Upper lobe of left lung (tissue), 4 donors: ENCODE measurements around the gene FYB2.

Experiments
- CTCF ChIP-seq, 6 experiments: fragments of 450-650 bp in 4 of 6; fragments of 200-600 bp in 2 of 6; sonication (generic) in 2 of 6; IDR thresholded peaks; one replicate each; pipeline ENCODE4 v1.5.1; 2016 to 2019; ENCODE audit warnings: antibody characterized with exemption in 6 of 6
- EP300 ChIP-seq, 4 donors: sonication (generic); formaldehyde crosslinking; IDR thresholded peaks; one replicate each; pipeline ENCODE4 v1.5.1; 2017; ENCODE audit warnings: antibody characterized with exemption in 4 of 4, control low read depth in 2 of 4
- POLR2A ChIP-seq, 4 donors: fragments of 450-650 bp; IDR thresholded peaks; one replicate each; pipeline ENCODE4 v1.5.1; 2016 to 2017; ENCODE audit warnings: antibody characterized with exemption in 4 of 4, mild to moderate bottlenecking in 2 of 4

- TF ChIP-seq CTCF (IDR thresholded peaks at IDR 0.05) = no peak
- TF ChIP-seq EP300 (IDR thresholded peaks at IDR 0.05) = no peak
- no peak for TF ChIP-seq POLR2A (IDR thresholded peaks at IDR 0.05)
Measured at GRCh38 chr1:56728964-56729363, 90.2 kb downstream of the FYB2 start.
